Stimulated activated CD8-positive, alpha-beta memory T cell treated with anti-CD3 and anti-CD28 coated beads, Interleukin-15, amount 100 ng/mL, for 24 hours (primary cell): ENCODE data around the gene DKK3.

Experiments
- DNase-seq: peaks from one replicate; pipeline ENCODE4 v3.0.0-alpha.2; 2020; ENCODE audit warnings: low read depth

The DKK3 gene

DNA sequence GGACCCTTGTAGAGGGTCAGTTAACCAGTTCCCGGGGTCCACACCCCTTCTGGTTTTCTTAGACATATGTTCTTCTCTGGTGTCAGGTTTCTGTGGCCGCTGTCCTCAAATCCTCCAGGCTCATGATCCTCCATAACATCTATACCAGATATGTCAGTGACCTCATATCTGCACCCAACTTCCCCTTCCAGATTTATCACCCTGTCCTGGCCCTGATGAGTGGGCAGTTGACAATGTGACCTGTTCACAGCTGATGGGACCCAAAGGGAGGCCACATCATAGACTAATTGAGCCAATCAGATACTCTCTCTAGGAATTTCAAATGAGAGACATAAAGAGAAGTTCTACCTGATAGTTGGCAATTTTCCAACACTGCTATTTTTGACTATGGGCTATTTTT lies 5.1 kb downstream of the DKK3 start:
- no peak for DNase-seq

GRCh38 chr11:12001186-12001585 lies 7.2 kb downstream of the DKK3 start:
- no peak for DNase-seq

DNA sequence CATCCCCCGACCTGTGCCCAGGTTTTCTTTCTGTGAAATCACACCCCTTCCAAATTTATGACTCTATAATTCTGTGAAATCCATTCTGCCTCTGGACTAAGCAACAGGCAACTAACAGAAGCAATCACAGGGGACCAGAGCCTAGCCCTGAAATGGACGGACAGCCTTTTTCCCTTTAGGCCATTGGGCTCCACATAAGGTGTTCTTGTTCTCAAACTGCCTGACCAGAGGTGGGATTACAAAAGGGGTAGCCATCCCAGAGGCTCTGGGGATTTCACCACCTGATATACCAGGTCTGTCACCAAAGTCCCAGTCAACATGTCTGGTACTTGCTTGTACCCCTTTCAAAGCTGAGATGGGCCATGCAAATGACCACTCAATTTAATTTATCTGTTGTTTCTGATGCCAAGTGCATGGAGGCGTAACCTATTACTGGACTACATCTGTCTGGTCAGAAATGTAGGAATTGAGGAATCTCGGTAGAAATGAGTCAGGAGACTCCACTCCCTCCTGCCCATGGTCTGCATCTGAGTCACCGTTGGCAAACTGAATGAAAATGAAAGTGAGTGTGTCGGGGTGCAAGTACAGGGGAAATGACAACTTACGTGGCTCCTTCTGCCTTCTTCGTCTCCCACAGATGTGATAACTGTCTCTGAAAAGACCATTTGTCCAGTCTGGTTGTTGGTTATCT lies 10.2 kb downstream of the DKK3 start:
- DNase-seq = no peak

DNA sequence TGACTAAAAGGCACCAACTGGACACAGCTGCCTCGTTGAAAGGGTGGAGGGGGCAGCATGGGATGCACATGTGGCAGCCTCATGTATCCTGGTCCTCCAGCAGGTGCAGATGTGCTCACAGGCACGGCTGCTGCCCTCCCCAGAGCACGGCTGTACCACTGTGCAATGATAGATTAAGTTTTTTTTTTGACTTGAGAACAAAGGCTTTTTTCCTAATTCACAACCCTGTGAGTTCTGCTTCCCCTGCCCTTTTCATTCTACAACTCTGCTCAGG lies 11.4 kb downstream of the DKK3 start:
- DNase-seq = no peak

DNA sequence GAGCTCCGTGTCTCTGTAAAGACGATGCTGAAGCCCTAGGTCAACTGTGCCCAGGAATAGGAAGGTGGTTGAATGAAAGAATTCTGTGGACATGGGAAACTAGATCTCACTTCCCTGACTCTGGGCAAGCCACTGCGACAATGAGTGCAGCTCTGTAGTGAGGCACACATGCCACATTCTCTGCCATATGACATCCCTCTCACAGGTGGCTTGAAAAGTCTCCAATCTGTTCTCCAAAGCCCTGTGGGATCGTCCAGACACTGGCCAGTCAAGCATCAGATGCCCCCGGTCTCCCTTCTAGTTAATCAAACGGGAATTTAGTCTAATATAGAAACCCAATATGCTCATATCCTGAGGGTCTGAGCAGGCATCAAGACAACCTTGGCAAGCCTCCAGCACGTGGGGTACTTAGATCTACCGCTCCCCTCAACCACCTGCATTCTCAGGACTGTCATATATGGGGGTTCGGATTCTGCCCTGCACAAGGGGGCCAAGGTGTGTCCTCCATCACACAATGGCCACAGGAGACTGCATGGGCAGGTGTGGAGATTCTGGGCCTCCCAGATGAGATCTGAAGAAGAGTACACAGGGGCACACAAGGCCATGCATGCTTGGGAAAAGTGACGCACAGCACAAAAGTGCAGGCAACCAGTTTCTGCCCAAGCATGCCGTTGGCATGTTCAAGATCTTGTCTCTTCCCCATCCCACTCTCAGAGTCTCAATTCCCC lies 11.9 kb downstream of the DKK3 start:
- DNase-seq = no peak

GRCh38 chr11:11995601-11996000 lies 12.8 kb downstream of the DKK3 start:
- no peak for DNase-seq

DNA sequence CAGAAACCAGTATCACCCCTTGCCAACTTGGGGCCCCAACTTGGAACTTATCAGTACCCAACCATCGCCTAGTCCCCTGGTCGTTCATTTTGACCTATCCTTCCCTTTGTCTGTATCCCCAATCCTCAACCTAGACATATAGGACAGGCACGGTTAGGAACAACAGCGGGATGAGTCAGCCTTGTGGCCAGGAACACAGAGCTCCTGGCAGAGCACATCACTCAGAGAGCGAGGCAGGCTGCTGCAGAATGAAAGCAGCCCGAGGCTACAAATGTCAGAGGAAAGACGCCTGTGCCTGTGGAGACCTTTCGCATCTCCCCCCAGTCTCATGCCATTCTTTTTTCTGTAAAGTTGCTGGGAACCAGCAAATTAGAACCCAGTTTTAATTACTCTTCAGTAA lies 14.6 kb downstream of the DKK3 start:
- DNase-seq = no peak

GRCh38 chr11:11992257-11993212 lies 15.9 kb downstream of the DKK3 start:
- no peak for DNase-seq

- DNase-seq = no peak
Measured at GRCh38 chr11:11989774-11990744, 18.4 kb downstream of the DKK3 start.

DNA sequence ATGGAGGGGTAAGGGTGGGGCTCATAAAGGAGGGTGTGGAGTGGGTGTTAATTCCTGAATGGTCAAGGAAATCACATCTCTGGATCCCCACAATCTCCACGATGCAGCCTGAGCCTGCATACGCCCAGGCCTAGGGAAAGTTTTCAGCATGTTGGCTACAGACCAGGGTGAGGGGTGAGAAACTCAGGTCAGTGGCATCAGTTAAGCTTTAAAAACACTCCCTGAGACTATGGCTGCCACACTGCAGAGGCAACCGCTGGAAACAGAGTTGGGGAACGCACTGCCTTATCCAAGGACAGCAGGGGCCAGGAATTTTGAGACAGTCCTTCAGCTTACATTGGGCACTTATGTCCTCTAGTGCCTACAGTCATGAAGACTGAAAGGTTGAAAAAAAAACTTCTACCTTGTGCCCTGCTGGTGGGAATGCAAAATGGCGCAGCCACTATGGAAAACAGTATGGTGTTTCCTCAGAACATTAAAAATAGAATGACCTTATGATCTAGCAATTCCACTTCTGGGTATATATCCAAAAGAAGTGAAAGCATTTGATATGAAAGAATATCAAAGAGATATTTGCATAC lies 19.7 kb downstream of the DKK3 start:
- DNase-seq = no peak

DNA sequence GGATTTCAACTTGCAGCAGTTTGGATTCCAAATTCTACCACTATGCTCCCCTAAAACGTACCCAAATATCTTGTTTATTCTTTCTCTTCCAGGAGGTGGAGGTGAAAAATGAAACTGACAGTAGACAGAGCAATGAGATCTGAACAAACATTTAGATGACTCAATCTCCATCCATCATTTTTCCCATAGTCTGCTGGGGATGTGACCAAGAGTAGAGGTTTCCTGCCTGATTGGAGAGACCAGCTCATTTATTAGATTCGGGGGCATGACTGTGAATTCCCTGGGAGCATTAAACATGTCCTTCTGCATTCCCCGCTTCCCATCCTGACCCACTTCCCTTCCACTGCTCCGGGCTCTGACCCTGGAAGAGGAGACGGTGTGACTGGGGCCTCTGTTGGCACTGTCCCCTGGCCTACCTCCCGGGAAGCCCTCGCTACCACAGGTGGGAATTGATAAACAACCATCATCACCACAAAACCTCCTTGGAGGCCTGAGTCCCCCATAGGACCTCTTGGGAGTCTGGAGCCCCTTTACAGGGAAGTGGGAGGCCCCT lies 20.3 kb downstream of the DKK3 start:
- DNase-seq = no peak

GRCh38 chr11:11987503-11988022 lies 20.9 kb downstream of the DKK3 start:
- no peak for DNase-seq

DNA sequence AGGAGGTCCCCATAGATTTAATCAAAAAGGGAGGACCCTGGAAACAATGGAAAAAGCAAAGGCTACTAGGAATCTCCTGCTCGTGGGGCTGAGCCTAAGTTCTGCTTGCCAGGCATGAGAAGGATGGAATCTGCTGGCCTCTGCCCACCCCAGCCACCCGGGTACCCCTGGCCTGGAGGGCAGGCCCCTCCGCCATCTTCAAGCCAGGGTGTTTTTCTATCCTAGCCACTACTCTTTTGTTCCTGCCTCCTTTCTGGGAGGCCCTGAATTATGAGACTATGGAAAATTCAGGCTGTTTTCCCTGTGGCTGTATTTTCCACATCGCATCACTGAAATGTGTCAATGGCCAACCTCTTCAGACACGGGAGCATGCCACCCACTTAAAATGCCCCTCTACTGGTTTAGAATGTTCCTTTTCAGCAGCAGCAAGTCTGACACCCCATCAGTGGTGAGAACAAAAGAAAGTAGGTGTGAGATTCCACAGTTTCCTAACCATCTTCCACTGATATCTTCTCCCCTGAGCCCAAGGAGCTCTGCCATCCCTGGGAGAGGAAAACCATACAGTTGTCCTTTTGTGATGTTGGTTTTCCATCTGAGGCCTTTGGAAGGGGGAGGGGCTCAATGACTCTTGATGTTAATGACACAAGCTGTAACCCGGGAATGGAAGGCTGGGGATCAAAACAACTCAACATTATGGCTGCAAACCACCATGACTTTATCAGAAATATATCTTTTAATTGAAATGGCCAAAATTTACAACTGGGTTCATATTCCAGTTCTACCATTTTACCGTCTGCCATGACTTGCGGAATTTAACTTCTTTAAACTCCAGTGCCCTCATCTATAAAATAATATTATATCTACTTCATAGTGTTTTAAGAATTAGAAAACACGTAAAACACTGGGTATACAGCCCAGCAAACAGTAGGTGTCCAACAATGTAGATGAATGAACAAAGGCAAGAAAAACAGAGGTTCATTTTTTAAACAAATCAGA lies 22.2 kb downstream of the DKK3 start:
- DNase-seq = no peak

DNA sequence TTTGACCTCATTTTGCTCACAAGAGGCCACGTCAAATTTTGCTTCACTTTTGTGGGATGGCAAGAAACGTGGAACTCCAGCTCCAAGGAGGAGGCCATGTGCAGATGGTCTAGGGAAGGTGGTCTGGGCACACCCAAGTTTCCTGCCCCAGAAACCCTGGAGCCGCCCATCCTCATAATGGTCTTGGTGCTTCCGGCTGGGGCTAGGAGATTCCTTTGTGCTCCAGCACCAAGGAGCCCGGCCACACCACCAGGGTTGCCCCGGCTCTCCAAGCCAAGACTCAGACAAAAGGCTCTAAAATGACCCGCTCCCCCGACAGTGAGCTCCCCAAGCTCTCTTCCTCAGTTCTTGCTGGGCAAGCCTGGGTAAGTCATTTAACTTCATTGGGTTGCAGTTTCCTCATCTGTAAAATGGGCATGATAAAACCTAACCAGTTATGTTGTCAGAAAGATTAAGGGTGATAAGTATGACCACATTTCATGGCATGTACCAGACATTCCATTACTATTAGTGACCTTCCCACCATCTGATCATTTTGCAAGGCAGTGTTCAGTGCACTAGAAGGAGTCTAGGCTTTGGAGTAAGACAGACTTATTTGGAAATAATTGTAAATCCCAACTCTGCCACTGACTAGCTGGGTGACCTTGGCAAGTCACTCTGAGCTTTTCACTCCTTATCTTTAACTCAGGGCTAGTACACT lies 23.3 kb downstream of the DKK3 start:
- no peak for DNase-seq

GRCh38 chr11:11984563-11984962 lies 23.9 kb downstream of the DKK3 start:
- DNase-seq = no peak

- DNase-seq = no peak
Measured at GRCh38 chr11:11983427-11983826, 25.0 kb downstream of the DKK3 start.

- no peak for DNase-seq
Measured at GRCh38 chr11:11982975-11983374, 25.5 kb downstream of the DKK3 start.

DNA sequence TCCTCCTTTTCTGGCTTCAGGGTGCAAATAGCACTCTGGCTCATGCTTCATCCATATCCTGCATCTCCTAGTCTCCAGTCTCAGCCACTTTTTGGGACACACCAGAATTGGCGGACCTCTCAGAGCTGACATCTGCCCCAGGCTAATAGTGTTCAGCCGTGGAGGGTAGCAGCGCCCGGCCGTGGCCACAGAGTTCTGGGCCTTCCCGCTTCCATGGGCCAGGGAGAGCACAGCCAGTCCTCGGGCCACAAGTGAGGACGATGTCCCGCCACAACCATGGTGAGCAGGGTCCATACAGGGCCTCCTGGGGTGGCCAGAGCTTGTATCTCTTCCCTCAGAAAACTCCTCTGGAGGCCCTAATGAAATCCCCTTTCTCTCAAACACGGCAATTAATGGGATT lies 26.0 kb downstream of the DKK3 start:
- DNase-seq = no peak

DNA sequence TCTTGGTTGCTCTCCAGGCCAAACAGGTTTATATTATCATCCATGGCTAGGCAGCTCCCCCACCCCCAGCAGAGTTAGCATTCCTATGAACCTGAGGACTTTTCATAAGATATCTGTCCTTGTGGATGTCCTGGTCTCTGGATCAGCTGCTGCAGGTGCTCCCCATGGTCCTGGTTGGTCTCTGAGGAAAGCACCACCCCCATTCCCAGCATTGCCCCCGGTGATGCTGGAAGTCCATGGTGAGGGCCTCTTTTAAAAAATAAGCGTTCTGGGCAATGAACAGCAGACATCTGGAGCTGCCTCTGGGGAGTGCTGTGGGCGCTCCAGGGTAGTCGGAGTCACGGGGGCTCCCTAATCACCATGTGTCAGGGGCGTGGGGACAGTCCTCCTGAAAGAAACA lies 26.6 kb downstream of the DKK3 start:
- no peak for DNase-seq
